GM12891 (cell line): Measurements from ENCODE around the gene ATXN1.

Source experiments
- PAX5 ChIP-seq: IDR thresholded peaks from 2 replicates; pipeline ENCODE4 v1.6.1; 2011; ENCODE audit warnings: low read length, moderate library complexity, mild to moderate bottlenecking; ENCODE audit not compliant: insufficient read depth, severe bottlenecking
- POLR2A ChIP-seq: IDR thresholded peaks from 2 replicates; pipeline ENCODE4 v1.6.1; 2011; ENCODE audit warnings: low read depth, low read length, control low read depth
- POLR2AphosphoS5 ChIP-seq: IDR thresholded peaks from 2 replicates; pipeline ENCODE4 v1.6.1; 2011; ENCODE audit warnings: low read depth, low read length, control low read depth
- POU2F2 ChIP-seq: IDR thresholded peaks from 2 replicates; pipeline ENCODE4 v1.6.1; 2011; ENCODE audit warnings: low read depth, mild to moderate bottlenecking, control low read depth, low read length, moderate library complexity
- SPI1 ChIP-seq: IDR thresholded peaks from 2 replicates; pipeline ENCODE4 v1.6.1; 2011; ENCODE audit warnings: low read depth, low read length, control low read depth
- TAF1 ChIP-seq: IDR thresholded peaks from 2 replicates; pipeline ENCODE4 v1.6.1; 2011; ENCODE audit warnings: low read depth, low read length, control low read depth

DNA sequence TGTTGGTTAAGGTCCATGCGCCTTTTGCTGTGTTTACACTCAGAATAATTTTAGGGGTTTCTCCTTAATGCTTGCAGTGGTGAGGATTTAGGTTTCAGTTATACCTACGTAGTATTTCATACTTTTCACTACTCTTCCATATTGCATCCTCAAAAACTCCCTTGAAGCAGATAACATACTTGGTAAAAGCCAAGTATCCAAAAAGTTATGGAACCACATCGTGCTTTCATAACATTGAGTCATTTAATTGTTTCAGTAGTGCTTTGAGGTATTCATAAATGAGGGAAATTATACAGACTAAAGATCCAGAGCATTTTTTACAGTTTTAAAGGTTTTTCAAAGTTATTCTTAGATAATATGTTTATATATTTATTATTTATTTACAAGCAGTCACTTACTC, 4.0 kb upstream of the ATXN1 start:
- no peak for TF ChIP-seq TAF1
- no peak for TF ChIP-seq POLR2A
- TF ChIP-seq SPI1: no peak
- TF ChIP-seq POLR2AphosphoS5: no peak
- TF ChIP-seq PAX5: no peak
- no peak for TF ChIP-seq POU2F2
